Colonic mucosa (tissue), 4 donors: ENCODE results near the gene ARSB. TPM values are rescaled to one million over a fixed set of nuclear protein-coding genes. Genes with fewer than 3 reads are reported as not detected.

Experiments used
- DNase-seq: peaks from one replicate; pipeline ENCODE4 v3.0.0-alpha.2; 2020
- H3K27ac ChIP-seq: fragments of 200-600 bp; one replicate; pipeline ENCODE4 v1.8.0; 2021
- H3K27me3 ChIP-seq: fragments of 200-600 bp; one replicate; pipeline ENCODE4 v1.8.0; 2021
- H3K36me3 ChIP-seq: fragments of 200-600 bp; one replicate; pipeline ENCODE4 v1.8.0; 2021
- H3K4me1 ChIP-seq: fragments of 200-600 bp; one replicate; pipeline ENCODE4 v1.8.0; 2021; ENCODE audit warnings: mild to moderate bottlenecking
- H3K4me3 ChIP-seq: fragments of 200-600 bp; one replicate; pipeline ENCODE4 v1.8.0; 2021
- H3K9ac ChIP-seq, 2 donors: one replicate each; pipeline ENCODE4 v1.7.0; 2013; ENCODE audit warnings: control low read depth in 2 of 2, low read depth in 2 of 2, low read length in 2 of 2
- H3K9me3 ChIP-seq: fragments of 200-600 bp; one replicate; pipeline ENCODE4 v1.8.0; 2021
- CTCF ChIP-seq: fragments of 200-600 bp; IDR thresholded peaks from one replicate; pipeline ENCODE4 v1.8.0; 2022; ENCODE audit warnings: antibody characterized with exemption, mild to moderate bottlenecking
- intact Hi-C: fragments of 100-400 bp; cut with DNase I; formaldehyde crosslinking; loops from one replicate; pipeline ENCODE4 v1.14.1; 2022
- total RNA-seq, 2 donors: library from RNA; stranded (reverse); fragmentation: NEBNext Ultra II Directional in 1 of 2; extraction: Animal tissue kit (Norgen Biotek cat#: 25700) in 1 of 2; gene quantifications; one replicate each; pipeline ENCODE4 v1.2.1, GENCODE V29; 2021
- donor health status: healthy.
- donor health status: DM: no; HTN: no; CAD: no.
- donor health status: DM: no; HTN: no; CAD: no.

Gene ARSB
- total RNA-seq, 2 donors from 2014 or later, result 10.1 to 11.4 TPM

GRCh38 chr5:78794693-78795215 lies 190.4 kb downstream of the ARSB start:
- H3K27ac ChIP-seq, result no peak overlapping the region
- TF ChIP-seq CTCF, result no peak
- no peaks in the 10 kb centered on the region for H3K4me1 ChIP-seq
- intact Hi-C loops, result no loop called here
- no peak overlapping the region for H3K9ac ChIP-seq
- DNase-seq, result no peak
- H3K9me3 ChIP-seq, result no peaks in the 10 kb centered on the region
- no peak overlapping the region for H3K4me3 ChIP-seq
- no peaks in the 10 kb centered on the region for H3K27me3 ChIP-seq
- H3K36me3 ChIP-seq, result no peaks in the 10 kb centered on the region

GRCh38 chr5:78793907-78794662 lies 191.0 kb downstream of the ARSB start:
- H3K9me3 ChIP-seq, result no peaks in the 10 kb centered on the region
- DNase-seq, result no peak
- H3K4me3 ChIP-seq, result no peak overlapping the region
- H3K9ac ChIP-seq, result no peak overlapping the region
- intact Hi-C loops, result no loop called here
- H3K4me1 ChIP-seq, result no peaks in the 10 kb centered on the region
- H3K27me3 ChIP-seq, result no peaks in the 10 kb centered on the region
- H3K27ac ChIP-seq, result no peak overlapping the region
- no peaks in the 10 kb centered on the region for H3K36me3 ChIP-seq
- TF ChIP-seq CTCF, result no peak

- no peak overlapping the region for H3K27ac ChIP-seq
- no peak overlapping the region for H3K4me3 ChIP-seq
- no peak overlapping the region for H3K9ac ChIP-seq
- no peak for TF ChIP-seq CTCF
- H3K36me3 ChIP-seq, result no peaks in the 10 kb centered on the region
- DNase-seq, result no peak
- no peaks in the 10 kb centered on the region for H3K27me3 ChIP-seq
- H3K4me1 ChIP-seq, result no peaks in the 10 kb centered on the region
- H3K9me3 ChIP-seq, result no peaks in the 10 kb centered on the region
- intact Hi-C loops, result no loop called here
These were observed 192.6 kb downstream of the ARSB start for GRCh38 chr5:78792345-78793055.

GRCh38 chr5:78791501-78792100 lies 193.5 kb downstream of the ARSB start:
- no peak for DNase-seq
- intact Hi-C loops, result no loop called here
- H3K36me3 ChIP-seq, result no peaks in the 10 kb centered on the region
- no peaks in the 10 kb centered on the region for H3K27me3 ChIP-seq
- H3K9me3 ChIP-seq, result no peaks in the 10 kb centered on the region
- TF ChIP-seq CTCF, result no peak
- no peak overlapping the region for H3K9ac ChIP-seq
- no peak overlapping the region for H3K4me3 ChIP-seq
- H3K27ac ChIP-seq, result no peak overlapping the region
- H3K4me1 ChIP-seq, result no peaks in the 10 kb centered on the region

GRCh38 chr5:78787783-78788182 lies 197.3 kb downstream of the ARSB start:
- no peaks in the 10 kb centered on the region for H3K4me1 ChIP-seq
- no peak overlapping the region for H3K9ac ChIP-seq
- no peak for TF ChIP-seq CTCF
- H3K36me3 ChIP-seq, result no peaks in the 10 kb centered on the region
- no peaks in the 10 kb centered on the region for H3K9me3 ChIP-seq
- H3K27ac ChIP-seq, result no peak overlapping the region
- H3K4me3 ChIP-seq, result no peak overlapping the region
- intact Hi-C loops, result no loop called here
- H3K27me3 ChIP-seq, result no peaks in the 10 kb centered on the region
- no peak for DNase-seq
